Stimulated activated CD8-positive, alpha-beta memory T cell treated with anti-CD3 and anti-CD28 coated beads, Interleukin-15, amount 100 ng/mL, for 4 hours (primary cell): ENCODE results near the gene LPO.

Experiments used
- DNase-seq, 2 donors: peaks; one replicate each; pipeline ENCODE4 v3.0.0-alpha.2; 2020; ENCODE audit warnings: low read depth in 2 of 2

The LPO gene

DNA sequence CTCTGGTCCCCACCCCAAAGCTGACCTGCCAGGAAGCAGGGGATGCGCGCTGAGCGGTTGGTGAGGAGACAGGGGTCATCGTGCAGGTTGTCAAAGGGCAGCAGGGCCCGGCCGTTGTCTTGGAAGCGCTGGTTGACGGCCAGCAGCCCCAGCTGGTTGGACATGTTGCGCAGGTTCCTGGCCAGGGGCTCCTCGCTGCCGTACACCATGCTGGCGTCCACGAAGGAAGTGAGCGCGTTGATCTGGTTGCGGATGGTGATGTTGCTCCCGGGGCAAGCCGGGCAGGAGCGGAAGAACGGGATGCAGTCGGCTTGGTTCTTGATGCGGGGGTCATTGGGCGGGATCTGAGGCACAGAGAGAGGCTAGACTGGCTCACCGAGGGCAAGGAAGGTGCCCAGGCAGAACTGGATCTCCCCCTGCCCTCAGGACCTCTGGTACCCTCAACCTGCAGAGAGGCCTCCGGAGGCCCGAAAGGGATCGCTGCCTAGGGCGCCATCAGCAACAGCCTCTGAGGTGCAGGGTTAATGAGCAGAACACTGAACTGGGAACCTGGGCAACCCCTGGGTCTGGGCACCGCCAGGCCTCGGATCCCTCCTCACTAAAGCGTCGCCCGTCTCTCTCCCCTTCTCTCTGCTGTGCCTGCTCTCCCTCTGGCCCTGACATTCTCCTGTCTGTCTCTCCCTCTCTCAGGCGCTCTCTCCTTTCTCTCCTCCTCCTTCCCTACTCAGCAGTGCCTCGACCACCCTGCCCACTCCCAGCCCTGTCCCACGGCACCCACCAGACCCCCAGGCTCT, 39.6 kb downstream of the LPO start:
- DNase-seq = no peak

DNA sequence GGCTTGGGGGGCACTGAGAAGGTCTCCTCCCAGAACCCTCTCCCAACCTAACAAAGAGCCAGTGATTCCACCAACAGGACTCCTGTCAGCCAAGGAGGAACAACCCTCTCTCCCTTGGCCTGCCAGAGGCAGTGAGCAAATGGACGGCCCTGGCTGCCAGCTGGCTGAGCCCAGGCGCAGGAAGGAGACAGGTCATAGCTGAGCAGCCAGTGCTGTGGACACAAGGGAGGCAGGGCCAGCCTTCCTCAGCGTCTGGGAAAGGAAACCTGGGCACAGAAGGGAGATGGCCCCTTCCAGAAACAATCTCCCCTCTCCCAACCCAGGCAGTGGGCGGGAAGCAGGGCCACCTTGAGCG, 40.3 kb downstream of the LPO start:
- DNase-seq = no peak

DNA sequence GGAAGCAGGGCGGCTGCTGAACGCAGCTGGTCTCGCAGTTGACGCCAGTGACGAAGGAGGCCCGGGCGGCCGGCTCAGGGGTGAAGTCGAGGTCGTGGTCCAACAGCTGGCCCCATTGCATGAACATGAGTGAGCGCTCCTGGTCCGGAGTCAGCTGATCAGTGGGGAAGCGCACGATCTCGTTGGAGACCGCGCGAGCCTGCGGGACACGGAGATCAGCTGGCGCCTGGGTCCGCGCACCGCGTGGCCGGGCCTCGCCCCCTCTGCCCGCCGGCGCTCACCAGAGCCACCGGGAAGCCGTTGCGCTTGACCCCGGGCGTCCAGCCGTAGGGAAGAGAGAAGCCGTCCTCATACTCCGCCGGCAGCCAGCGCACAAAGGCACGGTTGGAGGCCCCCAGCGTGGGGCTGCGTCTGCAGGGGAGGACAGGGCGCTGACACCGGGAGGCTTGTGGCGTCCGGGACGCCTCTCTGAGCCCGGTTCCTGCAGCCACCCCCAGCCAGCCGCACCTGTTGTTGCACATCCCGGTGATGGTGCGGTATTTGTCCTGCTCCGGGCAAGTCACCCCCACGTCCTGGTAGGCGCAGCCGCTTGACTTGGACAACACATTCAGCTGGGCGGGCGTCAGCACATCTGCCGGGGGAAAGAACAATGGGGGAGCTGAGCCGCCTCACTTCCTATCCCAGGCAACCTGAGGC, 40.8 kb downstream of the LPO start:
- no peak for DNase-seq

DNA sequence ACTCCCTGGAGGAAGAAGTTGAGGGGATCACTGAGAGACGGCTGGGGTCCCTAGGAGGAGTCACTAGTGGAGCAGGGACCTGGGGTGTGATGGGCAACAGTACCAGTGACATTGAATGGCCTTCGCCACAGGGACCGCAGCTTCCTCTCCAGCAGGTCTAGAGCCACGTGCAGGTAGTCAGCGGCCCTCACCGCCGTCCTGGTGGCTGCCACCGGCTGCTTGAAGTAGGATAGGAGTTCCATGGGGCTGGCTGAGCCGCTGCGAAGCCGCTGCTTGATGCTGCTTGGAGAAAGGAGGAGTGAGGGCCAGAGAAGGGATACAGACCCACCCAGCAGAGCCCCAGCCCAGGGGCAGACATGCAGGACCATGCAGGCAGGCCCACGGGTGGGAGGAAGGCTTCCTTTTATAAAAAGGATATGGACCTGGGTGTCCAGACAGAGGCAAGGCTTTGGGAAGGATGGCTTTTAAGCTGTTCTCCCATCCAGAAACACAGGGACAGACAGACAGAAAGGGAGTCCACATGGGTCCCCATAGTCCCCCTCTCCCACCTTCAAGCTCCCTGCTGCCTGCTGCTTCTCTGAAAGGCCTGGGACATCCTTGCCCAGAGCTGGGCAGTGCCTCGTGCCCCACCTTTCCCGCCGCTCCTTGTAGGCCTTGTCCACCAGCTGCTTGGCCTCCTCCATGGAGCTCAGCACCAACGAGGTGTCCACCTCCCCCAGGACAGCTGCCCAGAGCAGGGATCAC, 41.5 kb downstream of the LPO start:
- no peak for DNase-seq

DNA sequence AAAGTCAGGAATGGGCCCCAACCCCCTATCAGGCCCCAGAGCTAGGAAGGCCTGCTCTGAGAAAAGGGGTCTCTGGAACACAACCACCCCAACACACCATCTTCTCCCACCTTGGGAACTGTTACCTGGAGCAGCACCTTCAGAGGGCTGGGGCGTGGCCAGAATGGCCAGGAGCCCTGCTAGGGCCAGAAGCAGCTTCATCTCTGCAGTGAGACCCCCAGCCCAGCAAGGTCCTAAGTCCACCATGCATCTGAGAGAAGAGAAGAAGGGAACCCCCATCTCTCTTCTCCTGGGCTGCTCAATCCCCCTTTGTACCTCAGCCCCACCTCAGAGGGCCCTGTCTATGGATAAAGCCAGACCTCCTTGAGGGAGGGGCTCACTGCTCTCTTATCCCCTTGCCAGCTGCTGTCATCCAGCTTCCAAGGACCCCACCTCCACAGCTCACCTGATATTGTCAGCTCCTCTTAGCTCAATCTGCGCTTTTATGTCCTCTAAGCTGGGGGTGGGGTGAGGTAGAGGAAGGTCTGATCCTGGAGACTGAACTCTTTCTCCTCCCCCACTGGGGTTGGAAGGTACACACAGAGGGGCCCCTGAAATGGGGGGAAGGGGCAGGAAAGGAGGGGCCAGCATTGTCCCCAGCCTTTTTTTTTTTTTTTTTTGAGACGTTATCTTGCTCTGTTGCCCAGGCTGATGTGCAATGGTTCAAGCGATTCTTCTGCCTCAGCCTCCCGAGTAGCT, 42.3 kb downstream of the LPO start, which contains the start of gene MPO:
Gene MPO (minus strand): TSS at position 456 of the 738 bp plus-strand sequence. CDS start 177 bp downstream, at position 279.
- DNase-seq = no peak

DNA sequence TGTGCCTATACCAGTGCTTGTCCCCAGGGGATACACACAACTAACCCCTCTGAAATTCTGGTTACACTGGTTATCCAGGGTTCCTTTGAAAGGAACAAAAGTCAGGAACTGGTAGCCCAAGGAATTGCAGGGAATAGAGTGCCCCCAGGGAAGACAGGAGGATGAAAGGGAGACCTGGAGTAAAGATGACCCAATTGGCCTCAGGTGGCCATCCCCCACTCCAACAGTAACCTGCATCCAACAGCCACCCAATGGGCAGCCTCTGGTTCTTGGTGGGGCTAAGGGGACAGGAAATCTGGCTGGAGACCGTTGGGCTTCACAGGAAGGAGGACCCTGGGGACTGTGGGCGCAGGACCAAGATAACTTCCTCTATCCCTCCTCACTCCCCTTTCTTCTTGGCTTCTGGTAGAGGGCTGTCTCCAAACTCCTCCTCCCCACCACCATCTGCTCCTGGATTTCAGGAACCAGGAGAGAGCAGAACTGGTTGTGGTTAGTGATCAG, 43.2 kb downstream of the LPO start:
- DNase-seq = no peak

DNA sequence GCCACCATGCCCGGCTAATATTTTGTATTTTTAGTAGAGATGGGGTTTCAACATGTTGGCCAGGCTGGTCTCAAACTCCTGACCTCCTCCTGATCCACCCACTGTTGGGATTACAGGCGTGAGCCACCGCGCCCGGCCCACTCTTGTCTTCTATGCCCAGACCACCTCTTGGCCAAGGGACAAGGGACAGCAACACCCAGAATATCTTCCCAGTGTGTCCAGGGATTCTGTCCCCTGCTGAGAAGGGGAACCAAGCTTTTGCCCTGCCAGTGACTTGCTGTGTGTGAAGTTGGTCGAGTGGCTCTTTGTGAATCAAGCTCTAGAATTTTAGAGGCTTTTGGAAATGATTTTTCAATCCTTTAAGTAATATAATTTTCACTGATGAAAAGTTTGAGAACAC, 44.1 kb downstream of the LPO start:
- DNase-seq = no peak

DNA sequence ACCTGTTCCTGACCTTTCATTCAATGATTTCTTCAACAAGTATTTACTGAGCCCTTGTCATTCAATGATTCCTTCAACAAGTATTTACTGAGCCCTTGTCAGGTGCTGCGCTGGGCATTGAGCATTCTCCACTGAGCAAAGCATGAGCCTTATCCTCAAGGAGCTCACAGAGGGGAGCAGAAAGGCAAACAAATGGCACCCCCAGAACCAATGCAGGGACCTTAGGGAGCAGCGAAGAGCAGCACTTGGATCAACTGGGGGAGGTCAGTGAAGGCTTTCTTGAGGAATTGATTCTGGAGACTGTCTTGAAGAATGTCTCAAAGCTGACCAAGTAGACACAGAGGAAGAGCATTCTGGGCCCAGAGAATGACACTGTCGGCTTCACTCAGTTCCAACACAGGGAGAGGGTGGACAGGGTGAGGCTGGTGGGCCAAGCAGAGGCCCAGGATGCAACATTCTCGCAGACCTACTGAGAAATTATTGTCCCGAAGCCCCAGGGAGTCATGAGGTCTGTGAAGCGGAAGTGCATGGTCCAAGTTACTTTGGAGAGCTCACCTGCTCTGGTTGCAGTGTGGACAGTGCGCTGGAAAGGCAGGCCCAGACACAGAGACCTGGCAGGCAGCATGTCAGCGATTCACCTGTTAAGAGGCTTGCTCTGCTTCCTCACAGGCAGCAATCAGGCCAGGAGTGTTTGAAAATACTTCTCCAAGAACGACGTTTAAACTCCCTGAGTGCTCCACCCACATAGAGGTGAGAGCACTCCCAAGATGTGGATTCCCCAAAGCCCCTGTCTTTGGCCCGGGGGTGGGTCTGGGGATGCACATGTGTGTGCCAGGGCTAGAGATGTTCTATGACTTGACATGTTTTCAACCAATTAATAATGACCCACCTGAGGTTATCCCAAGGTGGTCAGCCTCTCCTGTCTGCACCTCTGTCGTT, 45.6 kb downstream of the LPO start:
- no peak for DNase-seq

DNA sequence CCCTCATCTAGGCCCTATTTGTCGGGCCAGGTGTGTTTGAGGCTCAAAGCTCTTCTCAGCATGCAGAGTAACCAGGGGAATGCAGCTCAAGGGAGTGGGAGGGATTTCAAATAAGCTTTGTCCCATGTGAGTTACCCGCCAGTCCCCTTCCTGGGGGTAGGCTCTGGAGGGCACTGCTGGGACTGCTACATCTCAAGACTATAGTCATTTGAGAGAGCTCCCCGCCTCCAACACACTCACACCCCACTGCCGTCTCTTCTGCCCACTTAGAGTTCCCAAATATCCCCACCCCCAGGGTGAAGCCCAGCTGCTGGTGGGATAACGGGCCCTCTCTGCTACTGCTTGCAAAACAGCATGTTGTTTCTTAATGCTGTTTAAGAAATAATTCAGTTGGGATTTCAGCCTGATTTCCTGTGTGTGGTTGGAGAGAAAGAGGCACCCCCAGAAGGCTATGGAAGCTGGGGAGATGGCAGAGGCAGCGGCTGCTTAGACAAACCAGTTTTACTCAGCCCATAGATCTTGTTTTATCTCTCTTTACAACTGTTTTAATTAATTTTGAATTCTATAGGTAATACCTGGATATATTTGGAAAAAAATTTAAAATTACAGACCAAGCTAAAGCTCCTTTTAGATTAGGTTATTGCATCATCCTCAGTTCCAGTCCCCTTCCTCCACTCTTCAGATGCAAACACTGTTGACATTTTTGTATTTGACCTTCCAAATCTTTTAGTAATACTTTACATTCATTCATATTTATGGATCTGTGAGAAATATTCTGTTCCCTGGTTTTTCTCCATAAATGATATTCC, 46.4 kb downstream of the LPO start:
- DNase-seq = no peak

DNA sequence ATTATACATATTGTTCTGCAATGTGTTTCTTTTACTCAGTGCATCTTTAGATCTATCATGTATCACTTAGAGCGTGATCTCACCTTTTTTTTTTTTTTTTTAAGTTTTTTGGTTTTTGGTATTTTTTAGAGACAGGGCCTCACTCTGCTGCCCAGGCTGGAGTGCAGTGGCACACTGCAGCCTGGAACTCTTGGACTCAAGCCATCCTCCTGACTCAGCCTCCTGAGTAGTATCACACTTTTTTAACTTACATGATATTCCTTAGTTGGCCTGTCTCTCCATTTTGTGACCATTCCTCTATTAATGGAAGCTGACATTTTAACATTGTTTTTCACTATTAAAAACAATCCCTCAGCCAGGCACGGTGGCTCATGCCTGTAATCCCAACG, 47.0 kb downstream of the LPO start:
- DNase-seq = no peak

DNA sequence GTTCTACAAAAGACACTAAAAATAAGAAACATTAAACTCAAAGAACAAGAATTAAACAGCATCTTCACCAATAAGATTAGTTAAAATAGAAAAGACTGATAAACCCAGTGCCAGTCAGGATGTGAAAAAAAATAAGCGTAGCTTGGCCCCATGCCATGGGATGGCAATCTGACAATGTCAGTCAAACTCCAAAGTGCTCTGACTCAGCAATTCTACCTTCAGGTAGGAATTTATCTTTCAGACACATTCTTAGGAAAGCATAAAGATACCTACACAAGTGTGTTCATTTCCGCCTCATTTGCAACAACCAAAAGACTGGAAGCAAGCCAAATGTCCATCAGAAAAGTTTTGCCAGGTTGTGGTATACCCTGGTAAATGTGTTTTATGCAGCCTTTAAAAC, 51.5 kb downstream of the LPO start:
- no peak for DNase-seq

DNA sequence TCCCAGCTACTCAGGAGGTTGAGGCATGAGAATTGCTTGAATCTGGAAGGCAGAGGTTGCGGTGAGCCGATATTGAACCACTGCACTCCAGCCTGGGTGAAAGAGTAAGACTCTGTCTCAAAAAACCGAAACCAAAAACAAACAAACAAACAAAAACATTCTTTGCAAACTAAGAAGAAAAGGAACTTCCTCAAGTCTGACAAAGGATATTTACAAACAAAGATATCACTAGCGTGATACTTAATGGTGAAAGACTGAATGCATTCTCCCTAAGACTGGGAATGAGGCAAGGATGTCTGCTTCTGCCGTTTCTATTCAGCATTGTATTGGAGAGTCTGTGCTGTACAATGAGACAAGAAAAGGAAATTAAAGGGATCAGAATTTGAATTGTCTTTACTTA, 52.9 kb downstream of the LPO start:
- no peak for DNase-seq

DNA sequence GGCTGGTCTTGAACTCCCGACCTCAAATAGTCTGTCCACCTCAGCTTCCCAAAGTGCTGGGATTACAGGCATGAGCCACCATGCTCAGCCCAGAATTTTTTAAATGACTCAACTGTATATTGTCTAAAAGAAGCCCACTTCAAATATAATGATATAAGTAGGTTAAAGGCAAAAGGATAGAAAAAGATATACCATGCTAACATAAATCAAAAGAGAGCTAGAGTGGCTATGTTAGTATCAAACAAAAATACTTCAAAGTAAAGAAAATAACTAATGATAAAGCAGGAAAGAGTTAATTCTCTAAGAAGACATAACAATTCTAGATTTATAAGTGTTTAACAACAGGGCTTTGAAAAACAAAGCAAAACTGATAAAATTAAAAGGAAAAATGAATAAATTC, 55.6 kb downstream of the LPO start:
- DNase-seq = no peak

DNA sequence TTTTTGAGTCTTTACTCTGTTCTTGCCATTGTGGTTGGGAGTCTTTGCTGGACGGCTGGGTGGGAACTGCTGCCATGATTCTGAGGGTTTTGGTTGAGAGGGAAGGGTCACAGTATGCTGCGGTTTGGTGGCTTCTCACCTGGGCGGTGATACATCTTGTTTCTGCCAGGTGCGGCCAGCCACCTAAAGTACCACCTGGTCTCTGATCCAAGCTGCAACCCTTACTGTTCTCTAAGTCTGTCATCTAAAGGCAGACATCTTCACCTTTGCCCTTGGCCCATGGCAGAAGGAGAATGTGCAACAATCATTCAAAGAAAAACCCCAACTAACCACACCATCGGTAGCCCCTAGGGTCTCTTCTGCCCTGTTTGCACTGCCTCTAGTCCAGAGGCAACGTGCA, 62.0 kb downstream of the LPO start:
- no peak for DNase-seq

DNA sequence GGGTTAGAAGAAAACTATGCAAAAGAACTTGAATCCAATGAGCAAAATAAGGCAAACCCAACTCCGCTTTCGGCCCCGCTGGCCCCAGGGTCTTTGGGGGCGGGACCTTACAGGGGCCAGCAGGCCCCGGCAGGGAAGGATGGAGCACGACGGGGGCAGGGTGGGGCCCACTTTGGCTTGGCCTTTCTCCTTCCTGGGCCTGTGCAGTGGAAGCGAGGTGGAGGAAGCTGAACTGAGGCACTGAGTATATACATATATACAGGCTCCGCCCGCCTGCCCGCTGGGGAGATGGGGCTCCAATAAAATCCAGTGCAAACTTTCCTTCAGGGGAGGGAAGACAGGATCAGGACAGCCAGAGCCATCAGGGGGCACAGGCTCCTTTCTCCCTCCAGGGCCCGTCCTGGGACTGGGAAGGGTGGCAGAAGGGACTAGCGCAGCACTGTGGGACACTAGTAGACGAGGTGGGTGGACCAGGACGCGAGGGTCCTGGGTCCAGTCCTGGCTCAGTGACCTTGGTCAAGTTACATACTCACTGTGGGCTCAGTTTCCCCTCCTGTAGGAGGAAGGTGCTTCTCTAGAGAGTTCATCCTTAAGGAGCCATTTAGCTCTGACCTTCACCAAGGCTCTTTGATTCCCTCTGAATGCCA, 63.2 kb downstream of the LPO start:
- no peak for DNase-seq

DNA sequence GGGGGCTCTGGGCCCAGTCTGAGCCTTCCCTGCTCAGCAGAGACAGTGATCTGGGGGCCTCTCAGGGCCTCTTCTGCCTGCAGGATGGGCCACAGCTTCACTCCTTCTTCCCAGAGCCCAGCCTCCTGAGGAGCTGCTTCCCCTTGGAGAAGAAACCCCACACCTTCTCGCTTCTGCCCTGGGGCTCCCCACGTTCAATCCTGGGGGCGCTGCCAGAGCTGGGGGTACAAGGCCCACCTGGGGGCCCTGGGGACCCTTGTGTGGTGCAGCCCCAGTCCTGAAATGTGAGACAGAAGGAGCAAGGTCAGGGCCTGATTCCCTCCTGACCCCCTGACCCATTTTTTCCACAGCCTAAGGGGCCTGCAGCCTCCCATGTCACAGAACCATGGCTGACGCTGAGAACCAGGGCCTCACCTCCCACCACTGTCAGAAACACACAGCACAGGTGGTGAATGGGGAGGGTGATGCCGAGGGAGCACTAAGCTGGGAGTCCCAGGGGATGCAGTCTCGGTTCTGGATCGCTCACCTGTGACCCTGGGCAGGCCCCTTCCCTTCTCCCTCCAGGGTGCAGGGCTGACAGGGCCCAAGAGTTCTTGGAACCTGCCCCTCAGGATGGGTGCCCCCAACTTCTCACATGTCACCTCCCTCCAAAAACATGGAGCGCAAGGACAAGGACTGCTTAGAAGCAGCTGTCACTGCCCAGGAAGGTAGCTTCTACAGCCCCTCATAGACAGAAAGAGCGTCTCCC, 64.0 kb downstream of the LPO start:
- DNase-seq = no peak

DNA sequence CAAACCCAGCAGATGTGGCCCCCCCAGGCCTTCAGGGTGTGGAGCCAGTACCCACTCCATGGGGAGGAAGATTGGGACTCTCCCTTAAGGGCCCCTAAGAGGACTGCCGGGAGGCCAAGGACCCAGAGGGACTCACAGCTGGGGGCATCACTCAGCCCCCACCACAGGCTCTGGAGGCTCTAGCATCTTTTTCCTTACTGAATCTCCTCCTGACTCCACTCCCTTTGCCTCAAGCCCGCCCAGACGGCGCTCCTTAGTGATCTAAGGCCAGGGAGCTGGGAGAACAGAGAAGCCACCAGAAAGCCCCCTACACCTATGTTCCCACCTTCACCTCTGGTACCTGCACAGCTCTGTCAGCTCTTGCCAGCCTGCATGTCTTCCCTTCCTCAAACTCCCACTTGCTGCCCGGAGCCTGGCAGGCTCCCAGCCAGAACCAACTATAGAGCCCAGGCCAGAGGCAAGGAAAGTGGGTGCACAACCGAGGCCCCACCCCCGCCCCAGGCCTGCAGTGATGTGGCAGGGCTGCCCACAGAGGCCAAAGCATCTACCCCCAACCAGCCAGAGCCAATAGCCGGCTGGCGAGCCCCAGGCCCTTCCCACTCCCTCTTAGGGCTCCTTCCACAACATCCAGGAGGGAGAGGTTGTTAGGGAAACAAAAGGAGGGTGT, 64.7 kb downstream of the LPO start:
- no peak for DNase-seq
